A549 (cell line): Measurements from ENCODE around the gene PIPOX. TPM values are rescaled to one million over a fixed set of nuclear protein-coding genes. Genes with fewer than 3 reads are reported as not detected.

Experiments
- ATAC-seq, 2 experiments: fragments of 200-7000 bp in 1 of 2; fragments of >200 bp in 1 of 2; cut with Nextera tagmentation in 1 of 2; cut with Tn5 transposase in 1 of 2; 3 replicates each; pipeline versions ENCODE4 v1.8.0 to v1.9.1; 2018 to 2020; ENCODE audit warnings: mild to moderate bottlenecking in 1 of 2, moderate library complexity in 1 of 2
- CTCF ChIA-PET: fragments of 300-600 bp; sonication (Branson Sonifier 250); formaldehyde crosslinking; extraction: SDS; loops from one replicate; lab custom pipeline; 2021; ENCODE audit warnings: antibody characterized with exemption, inconsistent platforms; lab: Yijun Ruan, JAX
- POLR2A ChIA-PET: fragments of 350-600 bp; formaldehyde crosslinking; extraction: SDS; loops from one replicate; lab custom pipeline; 2021; ENCODE audit warnings: antibody characterized with exemption, inconsistent platforms; lab: Yijun Ruan, JAX
- DNase-seq, 2 experiments: peaks; one replicate each; pipeline versions ENCODE4 v3.0.0 to v3.0.0-alpha.2; 2011 to 2016; ENCODE audit warnings: low read depth in 1 of 2, low spot score in 1 of 2
- FAIRE-seq: peaks from 2 replicates; lab custom pipeline; 2011; peaks lifted over from hg19 to GRCh38; lab: Jason Lieb, UNC
- H3K27ac ChIP-seq, 2 experiments: fragments of >200 bp; sonication (Bioruptor Twin); formaldehyde crosslinking; 3 replicates each; pipeline ENCODE4 v1.5.1; 2016 to 2017
- H3K4me1 ChIP-seq: fragments of >200 bp; sonication (Bioruptor Twin); formaldehyde crosslinking; 3 replicates; pipeline ENCODE4 v1.6.1; 2016
- H3K4me2 ChIP-seq: fragments of >200 bp; sonication (Bioruptor Twin); formaldehyde crosslinking; 3 replicates; pipeline ENCODE4 v1.6.1; 2016
- H3K4me3 ChIP-seq: fragments of >200 bp; sonication (Bioruptor Twin); formaldehyde crosslinking; 3 replicates; pipeline ENCODE4 v1.5.1; 2016
- H3K9me3 ChIP-seq: fragments of >200 bp; sonication (Bioruptor Twin); formaldehyde crosslinking; 3 replicates; pipeline ENCODE4 v1.6.1; 2016
- BHLHE40 ChIP-seq: IDR thresholded peaks from 2 replicates; pipeline ENCODE4 v1.6.1; 2012; ENCODE audit warnings: low read depth, low read length, inconsistent platforms
- CTCF ChIP-seq: fragments of >200 bp; sonication (Bioruptor Twin); formaldehyde crosslinking; IDR thresholded peaks from 3 replicates; pipeline ENCODE4 v1.5.1; 2016
- EHMT2 ChIP-seq: fragments of 200-600 bp; sonication (generic); IDR thresholded peaks from 2 replicates; pipeline ENCODE4 v1.6.1; 2016; ENCODE audit warnings: antibody characterized with exemption, low read depth, mild to moderate bottlenecking, moderate library complexity
- ESRRA ChIP-seq: fragments of 150-350 bp; IDR thresholded peaks from 2 replicates; pipeline ENCODE4 v1.6.1; 2014; ENCODE audit warnings: mild to moderate bottlenecking, low read length, borderline replicate concordance
- FOSB ChIP-seq: fragments of 250-450 bp; sonication (Bioruptor Pico); IDR thresholded peaks from 2 replicates; pipeline ENCODE4 v1.5.0; 2020; ENCODE audit warnings: mild to moderate bottlenecking, moderate library complexity
- FOSL2 ChIP-seq, 2 experiments: fragments of 450-650 bp in 1 of 2; fragments of >200 bp in 1 of 2; sonication (Bioruptor Twin) in 1 of 2; formaldehyde crosslinking; IDR thresholded peaks; 2 replicates each; pipeline versions ENCODE4 v1.5.0 to v1.6.1; 2016 to 2020; ENCODE audit warnings: mild to moderate bottlenecking in 1 of 2, moderate library complexity in 1 of 2
- FOXS1 ChIP-seq: fragments of 250-450 bp; sonication (Bioruptor Pico); IDR thresholded peaks from 2 replicates; pipeline ENCODE4 v1.5.0; 2020; ENCODE audit warnings: mild to moderate bottlenecking, moderate library complexity
- HES2 ChIP-seq: fragments of >200 bp; sonication (Bioruptor Twin); formaldehyde crosslinking; IDR thresholded peaks from 2 replicates; pipeline ENCODE4 v1.6.1; 2016
- HOXB5 ChIP-seq: fragments of 250-450 bp; sonication (Bioruptor Pico); IDR thresholded peaks from 2 replicates; pipeline ENCODE4 v1.5.0; 2020; ENCODE audit warnings: mild to moderate bottlenecking, moderate library complexity
- KDM1A ChIP-seq: fragments of 200-600 bp; sonication (generic); IDR thresholded peaks from 2 replicates; pipeline ENCODE4 v1.6.1; 2016; ENCODE audit warnings: low read depth, mild to moderate bottlenecking
- KDM5A ChIP-seq: fragments of 200-600 bp; sonication (generic); IDR thresholded peaks from 2 replicates; pipeline ENCODE4 v1.6.1; 2016; ENCODE audit warnings: antibody characterized with exemption, mild to moderate bottlenecking
- MAFK ChIP-seq: fragments of 450-650 bp; IDR thresholded peaks from 2 replicates; pipeline ENCODE4 v1.6.1; 2014; ENCODE audit not compliant: partially characterized antibody
- MAZ ChIP-seq: fragments of 150-350 bp; IDR thresholded peaks from 2 replicates; pipeline ENCODE4 v1.6.1; 2014; ENCODE audit warnings: antibody characterized with exemption, low read depth, low read length, borderline replicate concordance
- NPAS2 ChIP-seq: fragments of 250-450 bp; sonication (Bioruptor Pico); IDR thresholded peaks from 2 replicates; pipeline ENCODE4 v1.8.0; 2022; ENCODE audit warnings: mild to moderate bottlenecking, moderate library complexity, borderline replicate concordance
- PBX3 ChIP-seq: IDR thresholded peaks from 2 replicates; pipeline ENCODE4 v1.6.1; 2012
- RCOR1 ChIP-seq: fragments of 150-350 bp; IDR thresholded peaks from 2 replicates; pipeline ENCODE4 v1.6.1; 2014; ENCODE audit warnings: antibody characterized with exemption, low read length, low read depth
- SREBF2 ChIP-seq: fragments of 450-650 bp; IDR thresholded peaks from 2 replicates; pipeline ENCODE4 v1.6.1; 2014; ENCODE audit warnings: mild to moderate bottlenecking, moderate library complexity
- ZC3H11A ChIP-seq: fragments of 450-650 bp; IDR thresholded peaks from 2 replicates; pipeline ENCODE4 v1.6.1; 2014; ENCODE audit warnings: antibody characterized with exemption, mild to moderate bottlenecking
- ZFP36 ChIP-seq: fragments of 450-650 bp; IDR thresholded peaks from 2 replicates; pipeline ENCODE4 v1.6.1; 2014; ENCODE audit warnings: borderline replicate concordance; ENCODE audit not compliant: partially characterized antibody
- WGBS: methylation state at CpG from one replicate; pipeline ENCODE4 v1.1.6; 2017; ENCODE audit errors: missing lambda C conversion rate; 5-methylcytosine and 5-hydroxymethylcytosine counted together
- polyA plus RNA-seq, 4 experiments: library from polyadenylated mRNA; depleted of rRNA in 3 of 4; stranded (reverse); fragments of >200 nt; fragmentation: RNase III in 1 of 4; extraction: RNeasy Plus Mini Kit Qiagen cat#74134 plus additional on column Dnase treatment in 1 of 4; gene quantifications; 2 replicates in 3 of 4; 3 replicates in 1 of 4; pipeline ENCODE4 v1.2.3, GENCODE V29; 2011 to 2017

The PIPOX gene
- polyA plus RNA-seq, 2 of the 4 experiments (the other 2 are of a cell fraction), result 0.39 to 0.94 TPM

- no peak for ATAC-seq
- Histone ChIP-seq H3K9me3 (peaks cover 48% of the 10 kb centered on the region), H3K4me1 (no peaks in the 10 kb centered on the region), H3K27ac (no peak overlapping the region), H3K4me3 (no peak overlapping the region), H3K4me2 (no peak overlapping the region)
- CTCF ChIA-PET, result interaction anchor here (0.6 to 2.5 kb wide), 7 partner anchors 16 to 130 kb away, joined by 3 to 6 read pairs (median 3); partner anchors contain the start of gene DHRS13
- 45% methylated on average over 6 of the region's 6 CpGs for WGBS
- no peak for DNase-seq
- no peak for FAIRE-seq
- POLR2A ChIA-PET, result no interaction called here
- TF ChIP-seq BHLHE40 (no peak), KDM5A (no peak), CTCF (no peak), EHMT2 (no peak), ESRRA (no peak), MAFK (no peak), HOXB5 (CRISPR knock-in tag) (no peak)
These were observed 10.1 kb upstream of the PIPOX start for GRCh38 chr17:29032857-29033197.

- ChIA-PET CTCF (interaction anchor here (1.2 to 2.5 kb wide), 4 partner anchors 9 to 115 kb away, joined by 3 to 6 read pairs (median 4); partner anchors contain the start of gene PIPOX), POLR2A (no interaction called here)
- peaks cover 48% of the 10 kb centered on the region for H3K9me3 ChIP-seq
- no peak overlapping the region for H3K4me3 ChIP-seq
- H3K27ac ChIP-seq, result no peak overlapping the region
- ATAC-seq, result no peak
- TF ChIP-seq HES2 (no peak), BHLHE40 (no peak), EHMT2 (no peak), NPAS2 (CRISPR knock-in tag) (no peak), FOXS1 (no peak), CTCF (no peak), MAFK (no peak), FOSB (no peak), KDM1A (no peak), SREBF2 (no peak), PBX3 (no peak), RCOR1 (no peak), ZC3H11A (no peak)
- DNase-seq, result no peak
- H3K4me2 ChIP-seq, result no peak overlapping the region
- FAIRE-seq, result no peak
- no peaks in the 10 kb centered on the region for H3K4me1 ChIP-seq
- 0% methylated on average over 1 of the region's 1 CpG for WGBS
These were observed 8.4 kb upstream of the PIPOX start for GRCh38 chr17:29034510-29034909.

GRCh38 chr17:29036584-29036983 is 6.4 kb upstream of the PIPOX start:
- ATAC-seq, result no peak

More at GRCh38 chr17:29036584-29036983, 6.4 kb upstream of the PIPOX start:
- TF ChIP-seq EHMT2 (no peak), ZFP36 (no peak), FOSL2 (IDR thresholded peaks at IDR 0.05) (no peak), FOSL2 (CRISPR knock-in tag; IDR thresholded peaks at IDR 0.05) (no peak), MAZ (no peak), MAFK (no peak)
- no peak overlapping the region for H3K4me2 ChIP-seq
- H3K4me1 ChIP-seq, result no peaks in the 10 kb centered on the region
- no peak for DNase-seq
- H3K9me3 ChIP-seq, result peaks cover 44% of the 10 kb centered on the region
- no peak for FAIRE-seq
- H3K27ac ChIP-seq, result no peak overlapping the region
- ChIA-PET CTCF (interaction anchor here (1.1 to 3.7 kb wide), 4 partner anchors 18 to 77 kb away, joined by 3 to 11 read pairs (median 5); no protein-coding TSS in a partner anchor), POLR2A (no interaction called here)
- 1% methylated on average over 5 of the region's 5 CpGs for WGBS
- H3K4me3 ChIP-seq, result no peak overlapping the region
